Measurements from ENCODE around the gene SFXN4. TPM values are rescaled to one million over a fixed set of nuclear protein-coding genes. Genes with fewer than 3 reads are reported as not detected.
"Not testable (repeated sequence)": the region's sequence is repeated elsewhere in the genome, so short reads cannot be mapped to it uniquely, and the experiment has no call there.

SFXN4 gene
- total RNA-seq, 1 donor from 2014 or later, result 22.6 TPM

DNA sequence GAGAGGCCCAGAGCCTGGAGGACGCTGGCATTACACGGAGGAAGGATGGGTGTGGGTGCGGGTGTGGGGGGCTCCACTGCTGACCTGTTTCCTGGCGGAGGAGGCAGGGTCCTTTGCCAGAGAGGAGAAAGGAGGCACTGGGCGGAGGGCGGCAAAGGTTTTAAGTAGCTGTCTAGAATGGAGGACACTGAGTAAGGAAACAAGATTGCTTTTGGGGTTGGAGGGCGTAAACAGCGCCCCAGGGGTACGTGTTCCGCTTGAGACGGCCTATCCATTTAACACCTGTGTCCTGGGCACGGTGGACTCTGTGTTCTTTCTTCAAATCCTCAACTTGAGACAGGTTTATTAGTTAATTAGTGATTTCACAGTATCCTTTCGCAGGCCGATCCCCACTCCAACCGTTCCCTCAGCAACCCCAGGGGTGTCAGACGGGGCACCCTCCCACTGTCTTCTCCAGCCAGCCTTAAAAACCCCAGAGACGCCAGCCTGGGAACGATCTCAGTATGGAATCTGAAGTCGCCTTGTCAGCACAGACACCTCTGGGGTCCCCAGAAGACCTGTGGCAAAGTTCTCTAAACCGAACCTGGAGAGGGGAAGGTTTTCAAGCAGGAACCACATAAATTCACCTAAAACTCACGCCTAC, 24.8 kb downstream of the SFXN4 start:
- no peak for DNase-seq

DNA sequence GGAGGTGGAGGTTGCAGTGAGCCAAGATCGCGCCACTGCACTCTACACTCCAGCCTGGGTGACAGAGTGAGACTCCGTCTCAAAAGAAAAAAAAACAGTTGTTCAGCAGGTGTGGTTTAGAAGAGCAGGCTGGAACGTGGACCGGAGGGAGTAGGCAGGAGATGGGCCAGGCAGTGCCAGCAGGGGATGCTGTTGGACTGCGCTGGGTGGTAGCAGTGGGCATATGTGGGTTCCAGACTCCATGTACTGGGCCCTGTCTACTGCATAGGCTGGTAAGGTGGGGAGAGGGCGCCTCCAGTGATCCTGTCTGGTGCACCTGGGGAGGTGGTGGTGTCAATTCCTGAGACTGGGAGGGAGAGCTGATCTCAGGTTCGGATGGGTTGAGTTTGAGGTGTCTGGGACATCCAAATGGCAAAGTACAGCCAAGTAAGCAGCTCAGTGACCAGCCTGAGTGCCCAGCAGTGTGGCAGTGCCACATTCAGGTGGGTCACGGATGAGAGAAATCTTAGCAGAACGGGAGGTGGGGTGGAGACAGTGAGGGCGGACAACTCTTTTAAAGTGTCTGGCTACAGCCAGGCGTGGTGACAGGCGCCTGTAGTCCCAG, 25.9 kb downstream of the SFXN4 start:
- no peak for DNase-seq

- no peak for DNase-seq
Measured at GRCh38 chr10:119138346-119139306, 26.9 kb downstream of the SFXN4 start.

GRCh38 chr10:119137878-119138277, 27.6 kb downstream of the SFXN4 start:
- DNase-seq, result not testable (repeated sequence)

GRCh38 chr10:119136084-119136483, 29.4 kb downstream of the SFXN4 start:
- DNase-seq, result no peak

GRCh38 chr10:119135513-119135881, 30.0 kb downstream of the SFXN4 start:
- no peak for DNase-seq

- no peak for DNase-seq
Measured at GRCh38 chr10:119133949-119134348, 31.6 kb downstream of the SFXN4 start.

DNA sequence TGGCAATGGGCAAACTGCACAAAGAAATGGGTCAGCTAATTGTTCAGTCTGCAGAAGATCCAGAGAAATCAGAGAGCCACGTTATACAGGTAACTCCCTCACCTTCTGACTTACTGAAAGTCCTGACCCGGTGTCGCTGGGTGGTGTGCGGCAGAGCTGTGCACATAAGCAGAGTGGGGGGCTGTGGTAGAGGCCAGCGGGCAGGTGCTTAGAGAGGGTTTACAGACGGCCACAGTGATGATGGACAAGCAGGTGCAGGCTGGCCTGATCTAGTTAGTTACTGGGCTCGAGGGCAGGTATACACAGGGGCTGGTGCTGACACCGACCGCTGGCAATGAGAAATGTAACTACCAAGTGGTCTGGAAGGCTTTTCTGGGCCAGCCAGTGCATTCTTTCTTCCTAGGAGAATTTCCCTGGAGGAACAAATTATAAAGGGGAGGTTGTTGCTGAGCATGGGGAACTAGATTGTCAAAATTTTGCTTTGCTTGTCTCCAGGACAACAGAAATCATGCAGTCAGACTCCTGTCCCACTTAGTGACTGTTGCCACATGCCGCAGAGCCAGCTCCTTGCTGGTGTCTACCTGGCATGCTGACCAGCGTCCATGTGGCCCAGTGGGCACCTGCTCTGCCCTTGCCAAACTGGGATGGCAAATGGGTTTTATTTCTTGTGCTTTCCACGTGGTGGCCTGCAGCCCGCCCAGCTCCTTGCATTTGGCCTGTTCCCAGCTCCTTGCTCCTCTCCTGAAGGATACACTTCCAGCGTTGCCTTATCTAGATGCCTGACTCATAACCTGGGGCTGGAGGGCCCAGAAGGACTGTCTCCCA, 32.8 kb downstream of the SFXN4 start:
- no peak for DNase-seq

DNA sequence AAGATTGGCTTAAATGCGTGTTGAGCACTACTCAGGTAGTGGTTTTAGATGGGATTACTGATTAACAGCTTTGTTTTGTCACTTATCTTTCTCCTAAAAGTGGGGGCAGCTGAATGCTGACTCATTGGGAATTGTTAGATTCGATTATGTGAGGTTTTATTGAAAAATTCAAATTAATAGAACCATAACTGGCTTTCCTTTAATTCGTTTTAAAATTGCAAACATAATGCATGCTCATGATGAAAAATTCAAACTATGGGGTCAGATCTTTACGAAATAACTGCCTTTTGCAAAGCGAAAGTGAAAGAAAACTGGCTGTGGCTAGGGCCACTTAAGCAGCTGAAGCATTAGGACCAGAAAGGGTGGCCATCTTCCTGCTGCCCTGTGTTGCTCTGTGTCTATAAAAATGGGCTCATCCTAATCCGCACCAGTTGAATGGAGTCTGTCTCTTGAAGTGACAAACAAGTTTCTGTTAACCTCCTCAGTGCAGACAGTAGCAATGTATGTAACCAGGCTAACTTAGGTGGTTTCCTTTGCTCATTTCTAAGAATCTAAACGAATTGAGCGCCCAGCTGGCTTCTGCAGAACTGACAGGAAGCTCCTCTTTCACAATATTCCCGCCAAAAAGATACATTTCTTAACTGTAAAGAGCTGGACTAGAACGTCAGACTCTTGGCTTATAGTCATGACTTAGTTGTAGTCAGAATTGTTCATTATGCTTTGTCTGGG, 33.8 kb downstream of the SFXN4 start:
- DNase-seq, result no peak

DNA sequence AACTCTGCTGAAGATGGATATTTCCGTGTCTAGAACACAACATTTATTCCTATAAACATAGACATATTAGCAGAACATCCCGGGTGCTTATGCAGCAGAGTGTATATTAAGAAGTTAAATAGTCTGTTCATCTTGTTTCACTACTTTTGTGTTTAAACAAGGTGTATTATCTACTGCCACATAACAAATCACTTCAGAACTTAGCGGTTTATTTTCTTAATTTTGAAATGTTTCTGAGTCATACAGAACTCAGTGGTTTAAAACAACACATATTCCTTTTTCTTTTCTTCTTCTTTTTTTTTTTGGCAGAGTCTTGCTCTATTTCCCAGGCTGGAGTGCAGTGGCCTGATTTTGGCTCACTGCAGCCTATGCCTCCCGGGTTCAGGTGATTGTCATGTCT, 35.8 kb downstream of the SFXN4 start:
- DNase-seq, result no peak

- DNase-seq, result no peak
Measured at GRCh38 chr10:119125942-119126341, 39.6 kb downstream of the SFXN4 start.

DNA sequence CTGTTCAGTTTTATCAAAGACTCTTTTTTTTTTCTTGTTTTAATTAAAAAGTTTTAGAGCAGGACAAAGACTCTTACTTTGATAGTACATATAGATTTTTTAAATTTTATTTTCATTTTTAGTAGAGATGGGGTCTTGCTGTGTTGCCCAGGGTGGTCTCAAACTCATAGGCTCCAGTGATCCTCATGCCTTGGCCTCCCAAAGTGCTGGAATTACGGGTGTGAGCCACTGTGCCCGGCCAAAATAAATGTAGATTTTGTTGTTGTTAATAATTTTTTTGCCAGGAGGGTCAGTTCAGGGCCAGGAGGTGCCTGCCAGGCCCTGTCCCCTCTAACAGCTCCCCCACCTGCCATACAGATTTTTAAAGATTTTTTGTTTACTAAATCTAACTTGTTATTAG, 44.6 kb downstream of the SFXN4 start:
- DNase-seq, result no peak

DNA sequence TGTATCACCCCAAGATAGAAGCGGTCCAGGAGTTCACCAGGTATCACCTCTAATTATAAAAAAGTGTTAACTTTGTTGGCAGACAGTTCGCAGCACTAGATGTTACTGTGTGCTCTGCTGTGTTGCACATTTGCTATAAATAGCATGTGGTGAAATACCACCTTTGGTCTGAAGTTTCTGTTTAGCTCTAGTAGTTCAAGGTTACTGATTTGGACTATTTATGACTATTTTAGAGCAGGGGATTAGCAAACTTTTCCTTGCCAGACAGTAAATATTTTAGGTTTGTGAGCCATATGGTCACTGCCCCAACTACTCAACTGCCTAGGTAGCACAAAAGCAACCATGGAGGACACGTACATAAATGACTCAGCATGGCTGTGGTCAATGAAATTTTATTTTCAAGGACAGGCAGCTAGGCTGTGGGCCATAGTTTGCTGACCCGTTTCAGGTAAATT, 45.1 kb downstream of the SFXN4 start:
- DNase-seq, result no peak

- DNase-seq, result no peak
Measured at GRCh38 chr10:119119400-119119799, 46.1 kb downstream of the SFXN4 start.

GRCh38 chr10:119118231-119118630, 47.3 kb downstream of the SFXN4 start:
- no peak for DNase-seq

- no peak for DNase-seq
Measured at GRCh38 chr10:119116326-119116951, 49.1 kb downstream of the SFXN4 start.

DNA sequence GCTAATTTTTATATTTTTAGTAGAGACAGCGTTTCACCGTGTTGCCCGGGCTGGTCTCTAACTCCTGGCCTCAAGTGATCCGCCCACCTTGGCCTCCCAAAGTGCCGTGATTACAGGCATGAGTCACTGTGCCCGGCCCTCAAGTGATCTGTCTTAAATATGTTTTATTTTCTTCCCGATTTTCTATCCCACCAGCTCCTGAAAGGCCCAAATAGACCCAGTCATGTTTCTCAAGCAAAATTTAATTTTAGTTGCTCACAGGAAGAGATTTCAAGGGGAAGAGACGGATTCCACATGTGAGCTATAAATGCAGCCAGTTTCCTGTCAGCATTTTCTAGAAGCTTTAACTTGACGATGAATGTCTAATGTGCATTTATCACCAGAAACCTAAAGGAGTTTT, 49.6 kb downstream of the SFXN4 start:
- DNase-seq, result no peak

GRCh38 chr10:119113751-119114732, 51.5 kb downstream of the SFXN4 start:
- DNase-seq, result no peak

DNA sequence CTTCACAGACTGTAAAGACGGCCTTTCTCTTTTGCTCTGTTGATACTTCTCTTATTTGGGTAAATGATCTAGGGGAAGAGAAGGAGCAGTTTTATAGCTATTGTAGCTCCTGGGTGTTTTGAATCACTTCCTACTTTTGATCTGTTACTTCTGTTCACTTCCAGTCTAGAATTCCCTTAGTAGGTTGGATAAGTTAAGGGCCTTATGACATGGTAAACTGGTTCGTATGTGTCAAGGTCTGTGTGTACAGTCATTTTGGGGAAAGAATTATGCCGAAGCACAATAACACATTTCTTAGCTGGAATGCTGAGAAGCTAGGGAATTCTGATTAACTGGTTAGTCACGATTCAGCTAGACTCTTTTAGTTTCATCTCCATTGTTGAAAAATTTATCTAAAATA, 53.5 kb downstream of the SFXN4 start:
- DNase-seq, result no peak

GRCh38 chr10:119107771-119108170, 57.7 kb downstream of the SFXN4 start:
- not testable (repeated sequence) for DNase-seq

Data from occipital lobe (tissue), 2 donors.